H1 (cell line): ENCODE results near the gene SGSH. TPM values are rescaled to one million over a fixed set of nuclear protein-coding genes. Genes with fewer than 3 reads are reported as not detected.

ENCODE experiments used
- CTCF ChIA-PET: fragments of 300-600 bp; sonication (Branson Sonifier 250); formaldehyde crosslinking; loops from one replicate; lab custom pipeline; 2021; ENCODE audit not compliant: partially characterized antibody; lab: Charles Lee
- POLR2A ChIA-PET: fragments of 300-600 bp; sonication (Branson Sonifier 250); formaldehyde crosslinking; loops from one replicate; lab custom pipeline; 2021; ENCODE audit warnings: inconsistent platforms; ENCODE audit not compliant: partially characterized antibody; lab: Charles Lee
- DNase-seq, 2 experiments: peaks; one replicate each; pipeline versions ENCODE4 v3.0.0 to v3.0.0-alpha.2; 2010 to 2022; ENCODE audit warnings: low spot score in 2 of 2, low read depth in 1 of 2, mixed read lengths in 1 of 2
- FAIRE-seq: peaks from 2 replicates; lab custom pipeline; 2011; peaks lifted over from hg19 to GRCh38; lab: Jason Lieb, UNC
- H2AFZ ChIP-seq: 2 replicates; pipeline ENCODE4 v1.8.1; 2012; ENCODE audit warnings: low read length, inconsistent platforms
- H2AK5ac ChIP-seq: 2 replicates; pipeline ENCODE4 v1.6.1; 2013; ENCODE audit warnings: low read depth, low read length
- H2BK120ac ChIP-seq: replicated peaks from 2 replicates; pipeline ENCODE3; 2013; ENCODE audit warnings: low read depth, low read length, inconsistent platforms
- H2BK12ac ChIP-seq: 2 replicates; pipeline ENCODE4 v1.6.1; 2013; ENCODE audit warnings: low read depth, low read length
- H2BK15ac ChIP-seq: 2 replicates; pipeline ENCODE4 v1.6.1; 2013; ENCODE audit warnings: low read length
- H2BK20ac ChIP-seq: 2 replicates; pipeline ENCODE4 v1.6.1; 2013; ENCODE audit warnings: low read length
- H2BK5ac ChIP-seq: 2 replicates; pipeline ENCODE4 v1.6.1; 2013; ENCODE audit warnings: low read depth, low read length
- H3K14ac ChIP-seq: 2 replicates; pipeline ENCODE4 v1.6.1; 2013; ENCODE audit warnings: inconsistent platforms; ENCODE audit not compliant: insufficient read length
- H3K18ac ChIP-seq: 2 replicates; pipeline ENCODE4 v1.6.1; 2013; ENCODE audit warnings: low read length; ENCODE audit errors: extremely low read depth
- H3K23ac ChIP-seq: 2 replicates; pipeline ENCODE4 v1.6.1; 2013; ENCODE audit warnings: inconsistent platforms; ENCODE audit not compliant: insufficient read length
- H3K23me2 ChIP-seq: 2 replicates; pipeline ENCODE4 v1.6.1; 2013; ENCODE audit warnings: low read depth, low read length
- H3K27ac ChIP-seq: 2 replicates; pipeline ENCODE4 v1.6.1; 2011; ENCODE audit warnings: low read depth, low read length, inconsistent platforms
- H3K27me3 ChIP-seq, 4 experiments: replicated peaks in 1 of 4; 1 replicate in 1 of 4; 2 replicates in 3 of 4; pipeline versions ENCODE4 v1.6.1 to v1.8.1; 2011 to 2013; ENCODE audit warnings: low read length in 3 of 4, mild to moderate bottlenecking in 3 of 4, inconsistent platforms in 2 of 4, mixed read lengths in 2 of 4, moderate library complexity in 1 of 4; ENCODE audit not compliant: control insufficient read depth in 3 of 4, insufficient read depth in 3 of 4; ENCODE audit errors: extremely low read depth in 1 of 4
- H3K36me3 ChIP-seq, 4 experiments: 2 replicates each; pipeline versions ENCODE4 v1.6.1 to v1.8.1; 2011 to 2013; ENCODE audit warnings: mild to moderate bottlenecking in 4 of 4, low read length in 3 of 4, moderate library complexity in 2 of 4, control low read depth in 1 of 4, inconsistent platforms in 1 of 4; ENCODE audit not compliant: insufficient read depth in 4 of 4, control insufficient read depth in 2 of 4
- H3K4ac ChIP-seq: replicated peaks from 2 replicates; pipeline ENCODE3; 2013; ENCODE audit warnings: low read length, low read depth, mixed read lengths, inconsistent platforms; ENCODE audit not compliant: insufficient read length
- H3K4me1 ChIP-seq, 4 experiments: replicated peaks in 1 of 4; 1 replicate in 1 of 4; 2 replicates in 3 of 4; pipeline versions ENCODE4 v1.6.1 to v1.8.1; 2011 to 2013; ENCODE audit warnings: low read length in 3 of 4, inconsistent platforms in 2 of 4, mixed read lengths in 1 of 4; ENCODE audit not compliant: insufficient read depth in 4 of 4, control insufficient read depth in 3 of 4
- H3K4me2 ChIP-seq, 2 experiments: 2 replicates each; pipeline versions ENCODE4 v1.6.1 to v1.8.1; 2011 to 2013; ENCODE audit warnings: low read depth in 2 of 2, low read length in 2 of 2, control low read depth in 1 of 2, inconsistent platforms in 1 of 2, mild to moderate bottlenecking in 1 of 2; ENCODE audit not compliant: insufficient read depth in 1 of 2
- H3K4me3 ChIP-seq, 4 experiments: fragments of 200-600, 300-600 bp in 1 of 4; sonication (generic), shearing (Covaris generic), sonication (Bioruptor Twin) in 1 of 4; 2 replicates each; pipeline versions ENCODE4 v1.5.1 to v1.8.1; 2011 to 2016; ENCODE audit warnings: low read length in 4 of 4, low read depth in 3 of 4, control low read depth in 2 of 4, inconsistent platforms in 2 of 4, mild to moderate bottlenecking in 2 of 4, mixed read lengths in 1 of 4, moderate library complexity in 1 of 4; ENCODE audit not compliant: insufficient read depth in 2 of 4; ENCODE audit errors: extremely low read depth in 1 of 4
- H3K56ac ChIP-seq: replicated peaks from 2 replicates; pipeline ENCODE3; 2013; ENCODE audit warnings: low read depth, mild to moderate bottlenecking, mixed read lengths, low read length, inconsistent platforms; ENCODE audit not compliant: insufficient read length
- H3K79me1 ChIP-seq: 2 replicates; pipeline ENCODE4 v1.6.1; 2013; ENCODE audit warnings: low read depth, low read length, control low read depth
- H3K79me2 ChIP-seq, 2 experiments: 2 replicates each; pipeline versions ENCODE4 v1.6.1 to v1.8.1; 2012 to 2013; ENCODE audit warnings: low read length in 2 of 2, mild to moderate bottlenecking in 2 of 2, inconsistent platforms in 1 of 2; ENCODE audit not compliant: insufficient read depth in 2 of 2, control insufficient read depth in 1 of 2
- H3K9ac ChIP-seq, 4 experiments: replicated peaks in 1 of 4; 1 replicate in 1 of 4; 2 replicates in 3 of 4; pipeline versions ENCODE4 v1.6.1 to v1.8.1; 2011 to 2013; ENCODE audit warnings: low read depth in 3 of 4, low read length in 3 of 4, control low read depth in 2 of 4, mild to moderate bottlenecking in 2 of 4, moderate library complexity in 2 of 4, inconsistent platforms in 1 of 4; ENCODE audit errors: extremely low read depth in 1 of 4
- H3K9me3 ChIP-seq, 2 experiments: 2 replicates each; pipeline versions ENCODE4 v1.6.1 to v1.8.1; 2012 to 2013; ENCODE audit warnings: mild to moderate bottlenecking in 2 of 2, moderate library complexity in 2 of 2, control low read depth in 1 of 2, inconsistent platforms in 1 of 2, low read depth in 1 of 2, low read length in 1 of 2, mixed read lengths in 1 of 2; ENCODE audit not compliant: insufficient read depth in 2 of 2
- H4K20me1 ChIP-seq, 2 experiments: replicated peaks in 1 of 2; 2 replicates each; pipeline versions ENCODE3 to v1.8.1; 2011 to 2013; ENCODE audit warnings: inconsistent platforms in 2 of 2, low read length in 2 of 2, mild to moderate bottlenecking in 1 of 2; ENCODE audit not compliant: insufficient read depth in 2 of 2, control insufficient read depth in 1 of 2
- H4K5ac ChIP-seq: 2 replicates; pipeline ENCODE4 v1.6.1; 2013; ENCODE audit warnings: low read length, low read depth, mixed read lengths, inconsistent platforms; ENCODE audit not compliant: insufficient read length
- H4K8ac ChIP-seq: 2 replicates; pipeline ENCODE4 v1.8.0; 2013; ENCODE audit warnings: mild to moderate bottlenecking, moderate library complexity, low read length, inconsistent platforms; ENCODE audit not compliant: insufficient read depth; ENCODE audit errors: extremely low read depth
- H4K91ac ChIP-seq: replicated peaks from 2 replicates; pipeline ENCODE3; 2013; ENCODE audit warnings: low read length, mixed read lengths, inconsistent platforms; ENCODE audit not compliant: insufficient read length
- CHD1 ChIP-seq: IDR thresholded peaks from 2 replicates; pipeline ENCODE4 v1.6.1; 2012; ENCODE audit warnings: low read depth, low read length, improper control_type of control experiment
- CHD2 ChIP-seq: IDR thresholded peaks from 2 replicates; pipeline ENCODE4 v1.6.1; 2012; ENCODE audit warnings: low read length, improper control_type of control experiment
- EZH2 ChIP-seq: fragments of 200-600 bp; sonication (generic); IDR thresholded peaks from 2 replicates; pipeline ENCODE4 v1.7.1; 2012; ENCODE audit warnings: low read depth, mild to moderate bottlenecking, moderate library complexity, low read length, inconsistent platforms; ENCODE audit not compliant: severe bottlenecking
- MAFK ChIP-seq: IDR thresholded peaks from 2 replicates; pipeline ENCODE4 v1.6.1; 2012; ENCODE audit warnings: low read depth, mild to moderate bottlenecking, improper control_type of control experiment, low read length
- NANOG ChIP-seq: IDR thresholded peaks from 2 replicates; pipeline ENCODE4 v1.6.1; 2011; ENCODE audit warnings: low read length, low read depth, mild to moderate bottlenecking, inconsistent platforms; ENCODE audit not compliant: insufficient read depth, poor library complexity, severe bottlenecking
- POLR2A ChIP-seq, 2 experiments: IDR thresholded peaks; 1 replicate in 1 of 2; 2 replicates in 1 of 2; pipeline ENCODE4 v1.6.1; 2011; ENCODE audit warnings: low read depth in 2 of 2, low read length in 2 of 2, mild to moderate bottlenecking in 2 of 2; ENCODE audit errors: control extremely low read depth in 1 of 2
- POLR2AphosphoS5 ChIP-seq: IDR thresholded peaks from 2 replicates; pipeline ENCODE4 v1.6.1; 2011; ENCODE audit warnings: low read depth, low read length
- RAD21 ChIP-seq, 2 experiments: IDR thresholded peaks in 1 of 2; conservative IDR thresholded peaks in 1 of 2; 2 replicates each; pipeline ENCODE4 v1.6.1; 2011; ENCODE audit warnings: low read depth in 2 of 2, low read length in 2 of 2, improper control_type of control experiment in 1 of 2, inconsistent platforms in 1 of 2, mild to moderate bottlenecking in 1 of 2, moderate library complexity in 1 of 2
- RBBP5 ChIP-seq: IDR thresholded peaks from 2 replicates; pipeline ENCODE4 v1.7.1; 2012; ENCODE audit warnings: low read depth, mild to moderate bottlenecking, inconsistent platforms, low read length, moderate library complexity, borderline replicate concordance
- RXRA ChIP-seq: IDR thresholded peaks from 2 replicates; pipeline ENCODE4 v1.6.1; 2011; ENCODE audit warnings: low read depth, mild to moderate bottlenecking, low read length, moderate library complexity; ENCODE audit not compliant: insufficient read depth
- SUZ12 ChIP-seq: fragments of 200-600 bp; sonication (generic); IDR thresholded peaks from 2 replicates; pipeline ENCODE4 v1.6.1; 2012; ENCODE audit warnings: mild to moderate bottlenecking, inconsistent platforms, low read length, moderate library complexity, mixed read lengths
- TCF12 ChIP-seq: IDR thresholded peaks from 2 replicates; pipeline ENCODE4 v1.6.1; 2011; ENCODE audit warnings: low read depth, mild to moderate bottlenecking, low read length
- ZNF274 ChIP-seq: IDR thresholded peaks from 2 replicates; pipeline ENCODE4 v1.7.0; 2012; ENCODE audit warnings: low read length, borderline replicate concordance; ENCODE audit errors: extremely low read depth
- WGBS, 2 experiments: shearing (Covaris generic) in 1 of 2; methylation state at CpG; one replicate each; pipeline versions ENCODE4 v1.1.6 to v1.1.7; 2013 to 2015; ENCODE audit warnings: low lambda C conversion rate in 2 of 2, mixed read lengths in 2 of 2, inconsistent platforms in 1 of 2, low coverage in 1 of 2, missing lambda C conversion rate in 1 of 2; ENCODE audit not compliant: insufficient replicate concordance in 2 of 2, insufficient coverage in 1 of 2, insufficient read length in 1 of 2; ENCODE audit errors: extremely low coverage in 1 of 2, missing lambda C conversion rate in 1 of 2; 5-methylcytosine and 5-hydroxymethylcytosine counted together
- polyA plus RNA-seq, 7 experiments: library from polyadenylated mRNA; depleted of rRNA in 3 of 7; stranded (reverse) in 5 of 7; unstranded in 2 of 7; fragments of >200 nt in 5 of 7; fragments of 200-250 nt in 2 of 7; gene quantifications; 1 replicate in 5 of 7; 2 replicates in 1 of 7; 4 replicates in 1 of 7; pipeline versions ENCODE4 v1.2.1 to v1.2.3, GENCODE V29; 2011 to 2013; ENCODE audit warnings: missing spikeins in 2 of 7, mixed read lengths in 2 of 7
- total RNA-seq: library from RNA; stranded (reverse); fragmentation: NEBNext Ultra II Directional; extraction: Animal tissue kit (Norgen Biotek cat#: 25700); gene quantifications from 2 replicates; pipeline ENCODE4 v1.2.1, GENCODE V29; 2021

The SGSH gene
- total and polyA plus RNA-seq, 2 of the 8 experiments (the other 6 are each of a cell fraction or from before 2014, with no cell fraction given) = 18.0 to 19.6 TPM

DNA sequence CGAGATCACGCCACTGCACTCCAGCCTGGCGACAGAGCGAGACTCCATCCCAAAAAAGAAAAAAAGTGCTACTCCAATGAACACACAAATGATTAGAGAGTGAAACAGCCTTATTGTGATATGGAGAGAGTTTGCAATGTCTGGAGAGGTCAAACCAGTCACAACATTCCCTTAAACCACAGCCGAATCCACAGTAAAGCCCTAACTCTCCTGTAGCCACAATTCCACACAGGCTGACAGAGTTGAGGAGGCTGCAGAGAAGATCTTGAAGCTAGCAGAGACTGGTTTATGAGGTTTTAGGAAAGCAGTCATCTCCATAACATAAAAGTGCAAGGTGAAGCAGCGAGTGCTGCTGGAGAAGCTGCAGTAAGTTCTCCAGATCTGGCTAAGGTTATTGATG, 47.3 kb upstream of the SGSH start:
- Histone ChIP-seq H2AK5ac (no peak overlapping the region), H4K20me1 (peaks cover 0 to 4% of the 10 kb centered on the region in 2 experiments), H4K8ac (no peak overlapping the region), H2BK5ac (no peak overlapping the region), H3K14ac (no peak overlapping the region), H3K23ac (no peak overlapping the region), H3K23me2 (peaks cover 4% of the 10 kb centered on the region; the same call in 1 of the 2 replicates), H3K27me3 (no peaks in the 10 kb centered on the region), H4K91ac (no peak overlapping the region), H3K79me2 (peaks cover 0 to 4% of the 10 kb centered on the region in 2 experiments; a peak in 2 of 4 replicates), H2BK15ac (no peak overlapping the region), H3K79me1 (0 out of 2 replicates have a peak, but pooled peaks cover under 1% of the 10 kb centered on the region), H3K4me2 (no peak overlapping the region), H3K56ac (no peak overlapping the region), H3K4ac (no peak overlapping the region), H2BK20ac (no peak overlapping the region), H4K5ac (no peak overlapping the region), H3K36me3 (peaks cover 0 to 9% (median 3%) of the 10 kb centered on the region in 4 experiments; a peak in 4 of 8 replicates), H3K9me3 (no peaks in the 10 kb centered on the region), H3K18ac (no peak overlapping the region), H3K9ac (no peak overlapping the region), H3K4me1 (peaks cover 12 to 24% (median 19%) of the 10 kb centered on the region in 4 experiments), H2BK120ac (no peak overlapping the region), H3K4me3 (no peak overlapping the region), H3K27ac (no peak overlapping the region), H2AFZ (no peak overlapping the region), H2BK12ac (no peak overlapping the region)
- DNase-seq (no peak), FAIRE-seq (no peak)
- CTCF ChIA-PET = interaction anchor here (1.7 to 4.8 kb wide), 2 partner anchors 63 to 94 kb away, joined by 5 to 11 read pairs; no protein-coding TSS in a partner anchor
- WGBS, 2 experiments = 99% methylated on average over 6 of the region's 6 CpGs; no CpG with 5 or more reads in 1 of the 2 experiments
- POLR2A ChIA-PET = interaction anchor here (0.6 to 2.1 kb wide), 3 partner anchors 9 to 13 kb away, joined by 3 to 8 read pairs (median 5); no protein-coding TSS in a partner anchor
- TF ChIP-seq RAD21 (IDR thresholded peaks at IDR 0.05 in 1 of 2, conservative IDR thresholded peaks at IDR 0.05 in 1 of 2; ENCODE audit: low read depth in 2 of 2, low read length in 2 of 2) = no peak
- TF ChIP-seq MAFK = no peak
- TF ChIP-seq ZNF274 = no peak
- TF ChIP-seq NANOG = no peak
- TF ChIP-seq POLR2A (IDR thresholded peaks at IDR 0.05; ENCODE audit: control extremely low read depth in 1 of 2, low read depth in 2 of 2, low read length in 2 of 2) = no peak
- TF ChIP-seq EZH2 = no peak
- no peak for TF ChIP-seq CHD1
- no peak for TF ChIP-seq RXRA
- TF ChIP-seq TCF12 = no peak
- no peak for TF ChIP-seq SUZ12
- no peak for TF ChIP-seq CHD2
- no peak for TF ChIP-seq POLR2AphosphoS5
- no peak for TF ChIP-seq RBBP5
